GM21737 (cell line): ENCODE results near the gene NHP2.
A peak's percentile ranks its signal among the peaks of the same experiment; 100 is the strongest.
"Not testable (repeated sequence)": the region's sequence is repeated elsewhere in the genome, so short reads cannot be mapped to it uniquely, and the experiment has no call there.

Experiments
- ATAC-seq: cut with Tn5 transposase; IDR thresholded peaks from one replicate; pipeline ENCODE4 v1.9.1; 2021; ENCODE audit warnings: mild to moderate bottlenecking, moderate library complexity; ENCODE audit not compliant: unreplicated experiment

The NHP2 gene

GRCh38 chr5:178131446-178131996 lies 22.2 kb downstream of the NHP2 start:
- no peak for ATAC-seq

GRCh38 chr5:178130576-178131445 lies 22.9 kb downstream of the NHP2 start, which contains the start of gene RMND5B:
RMND5B (plus strand) TSS chr5:178131014; CDS start chr5:178138120, 7,106 bp downstream.
- peak; percentile 81 for ATAC-seq

GRCh38 chr5:178130234-178130575 lies 23.5 kb downstream of the NHP2 start:
- ATAC-seq, result not testable (repeated sequence)

- no peak for ATAC-seq
These were observed 24.4 kb downstream of the NHP2 start for GRCh38 chr5:178129296-178129695.

GRCh38 chr5:178127300-178128009 lies 26.2 kb downstream of the NHP2 start:
- not testable (repeated sequence) for ATAC-seq

- no peak for ATAC-seq
These were observed 27.1 kb downstream of the NHP2 start for GRCh38 chr5:178126556-178126955.

- ATAC-seq, result no peak
These were observed 28.3 kb downstream of the NHP2 start for GRCh38 chr5:178125253-178125906.

- ATAC-seq, result no peak
These were observed 29.4 kb downstream of the NHP2 start for GRCh38 chr5:178123966-178124925.

GRCh38 chr5:178123094-178123965 lies 30.4 kb downstream of the NHP2 start:
- ATAC-seq, result no peak

- no peak for ATAC-seq
These were observed 31.3 kb downstream of the NHP2 start for GRCh38 chr5:178122346-178122745.

GRCh38 chr5:178121391-178122276 lies 32.1 kb downstream of the NHP2 start:
- no peak for ATAC-seq

- peak; percentile 70 for ATAC-seq
These were observed 32.9 kb downstream of the NHP2 start for GRCh38 chr5:178120607-178121357.

GRCh38 chr5:178119915-178120606 lies 33.6 kb downstream of the NHP2 start:
- ATAC-seq, result no peak

- ATAC-seq, result no peak
These were observed 35.6 kb downstream of the NHP2 start for GRCh38 chr5:178117923-178118701.

GRCh38 chr5:178116143-178116885 lies 37.4 kb downstream of the NHP2 start:
- ATAC-seq, result peak; percentile 38

- ATAC-seq, result no peak
These were observed 37.9 kb downstream of the NHP2 start for GRCh38 chr5:178115814-178116142.
